SW480 (cell line): ENCODE data around the gene KCNV2.
"Not testable (repeated sequence)": the region's sequence is repeated elsewhere in the genome, so short reads cannot be mapped to it uniquely, and the experiment has no call there.

ENCODE experiments used
- DNase-seq: peaks from one replicate; pipeline ENCODE4 v3.0.0-alpha.2; 2016; ENCODE audit warnings: low spot score

KCNV2 gene

DNA sequence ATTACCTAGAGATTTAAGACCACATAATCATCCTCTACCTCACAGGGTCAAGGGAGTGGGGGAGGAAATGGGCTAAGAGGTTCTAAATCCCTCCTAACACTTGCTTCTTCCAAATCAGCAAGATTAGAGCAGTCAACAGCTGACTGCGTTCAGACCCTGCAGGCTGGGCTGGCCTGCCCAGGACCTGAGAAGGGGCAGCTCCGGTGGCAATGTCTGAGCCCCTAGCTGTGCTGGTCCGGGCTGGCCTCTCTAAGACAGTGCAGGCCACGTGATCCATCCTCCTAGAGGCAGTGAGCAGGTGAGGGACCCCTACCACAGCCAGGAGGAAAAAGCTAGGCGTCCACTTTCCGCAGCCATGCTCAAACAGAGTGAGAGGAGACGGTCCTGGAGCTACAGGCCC lies at the start of gene KCNV2:
TSS of gene KCNV2 (plus strand) at position 126 of the 400 bp plus-strand sequence. CDS start at position 356, 230 bp downstream.
- no peak for DNase-seq

DNA sequence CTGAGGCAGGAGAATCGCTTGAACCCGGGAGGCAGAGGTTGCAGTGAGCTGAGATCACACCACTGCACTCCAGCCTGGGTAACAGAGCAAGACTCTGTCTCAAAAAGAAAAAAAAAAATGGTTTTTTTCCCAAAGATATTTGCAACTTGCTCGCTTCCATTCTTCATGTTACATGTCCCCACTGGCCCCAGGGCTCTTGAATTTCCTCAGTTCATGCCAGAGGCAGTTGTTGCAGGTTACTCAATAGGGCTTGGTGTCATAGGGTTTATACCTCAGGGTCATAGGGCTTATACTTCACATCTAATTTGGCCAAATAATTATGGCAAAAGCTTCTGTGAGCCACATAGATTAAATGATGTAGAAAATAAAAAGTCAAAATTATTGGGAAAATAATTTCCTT lies 44.1 kb upstream of the KCNV2 start:
- DNase-seq: no peak

DNA sequence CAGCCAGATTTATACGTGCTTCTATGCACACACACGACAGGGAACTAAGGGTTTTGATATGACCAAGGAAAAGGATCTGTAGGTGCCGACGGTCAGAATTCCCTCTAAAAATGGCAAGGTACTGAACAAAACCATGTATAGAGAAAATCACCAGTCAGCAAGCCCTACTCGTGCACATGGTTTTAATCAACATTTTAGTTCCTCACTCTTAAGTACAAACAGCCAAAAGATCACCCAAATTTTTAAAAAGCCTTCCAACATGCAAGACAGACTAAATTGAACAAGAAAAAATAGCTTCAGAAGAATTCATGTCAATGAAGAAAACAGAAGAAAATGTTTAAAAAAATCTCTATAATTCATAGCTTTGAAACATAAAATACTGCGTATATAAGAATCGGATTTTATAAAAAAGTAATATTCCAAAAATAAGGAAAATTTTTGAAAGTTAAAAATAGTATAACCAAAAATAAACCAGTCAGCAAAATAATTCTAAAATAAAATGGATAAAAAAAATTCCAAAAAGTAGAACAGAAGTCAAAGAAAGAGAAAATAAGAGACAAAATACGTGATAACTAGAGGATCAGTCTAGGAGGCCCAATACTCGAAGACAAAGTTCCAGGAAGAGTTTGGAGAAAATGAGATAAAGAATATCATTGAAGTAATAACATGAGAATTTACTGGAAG lies 43.0 kb upstream of the KCNV2 start:
- no peak for DNase-seq

DNA sequence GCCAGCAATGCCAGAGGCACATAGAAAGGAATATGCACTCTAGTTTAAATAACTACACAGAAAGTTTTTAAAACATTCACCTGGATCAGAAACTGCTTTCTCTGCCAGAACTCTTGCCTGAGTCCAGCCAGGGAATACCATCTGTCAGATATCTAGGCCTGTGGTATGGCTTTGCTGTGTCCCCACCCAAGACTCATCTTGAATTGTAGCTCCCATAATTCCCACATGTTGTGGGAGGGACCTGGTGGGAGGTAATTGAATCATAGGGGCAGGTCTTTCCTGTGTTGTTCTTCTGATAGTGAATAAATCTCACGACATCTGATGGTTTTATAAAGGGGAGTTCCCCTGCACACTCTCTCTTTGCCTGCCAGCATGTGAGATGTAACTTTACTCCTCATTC lies 41.5 kb upstream of the KCNV2 start:
- no peak for DNase-seq

DNA sequence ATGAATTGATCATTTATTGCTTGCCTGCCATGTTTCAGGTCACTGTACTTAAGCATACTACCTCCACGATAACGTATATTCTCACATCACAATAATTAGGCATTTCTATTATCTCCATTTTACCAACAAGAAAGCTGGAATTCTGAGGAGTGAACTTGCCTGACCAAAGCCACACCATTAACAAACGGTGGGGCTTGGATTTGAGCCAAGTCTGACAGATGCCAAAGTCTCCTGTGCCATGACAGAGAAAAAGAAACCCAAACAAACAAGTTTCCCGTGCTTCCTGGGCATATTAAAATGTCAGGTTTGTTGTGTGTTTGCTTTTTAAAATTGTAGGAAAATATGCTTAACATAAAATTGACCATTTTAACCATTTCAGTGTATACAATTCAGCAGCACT lies 40.8 kb upstream of the KCNV2 start:
- DNase-seq: no peak

DNA sequence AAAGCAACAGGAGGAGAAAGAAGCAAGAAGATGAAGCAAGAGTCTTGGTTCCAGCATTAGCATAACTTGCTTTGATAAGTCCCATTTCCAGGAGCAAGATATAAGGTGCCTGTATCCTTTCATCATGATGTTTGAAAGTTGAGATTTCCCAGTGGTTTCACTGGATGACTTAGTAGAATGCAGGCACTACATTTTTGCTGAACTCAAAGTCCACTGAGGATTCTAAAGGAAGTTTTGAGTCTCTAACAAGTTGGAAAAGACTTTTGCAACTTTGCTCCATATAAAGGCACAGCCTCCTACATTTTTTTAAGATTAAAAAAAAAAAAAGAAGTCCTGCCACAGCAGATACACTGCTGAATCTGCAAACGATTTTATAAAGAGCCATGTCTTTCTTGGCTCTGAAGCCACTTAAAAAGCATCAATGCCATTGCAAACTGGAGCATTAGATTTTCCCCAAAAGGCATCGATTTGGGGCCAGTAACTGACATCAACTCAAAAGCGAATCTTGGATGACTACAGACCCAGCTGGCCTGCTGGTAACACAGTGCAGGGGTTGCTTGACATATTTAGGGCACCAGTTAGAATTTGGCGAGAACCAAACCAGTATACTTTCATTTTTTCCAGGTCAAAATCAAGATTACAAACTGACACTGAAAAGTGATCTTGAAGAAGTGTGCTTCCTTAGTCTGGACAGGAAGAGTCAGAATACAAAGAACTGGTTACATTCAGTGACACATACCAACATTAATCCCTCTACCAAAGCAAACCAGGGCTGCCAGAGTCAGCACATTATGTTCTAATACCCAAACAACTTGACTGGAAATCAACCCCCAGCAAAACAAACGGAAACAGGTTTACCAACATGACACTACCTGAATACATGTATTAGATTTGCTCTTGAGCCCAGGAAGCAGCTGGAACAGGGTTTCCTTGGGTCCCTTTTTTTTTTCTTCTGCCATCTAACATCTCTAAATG lies 39.1 kb upstream of the KCNV2 start:
- DNase-seq: no peak

DNA sequence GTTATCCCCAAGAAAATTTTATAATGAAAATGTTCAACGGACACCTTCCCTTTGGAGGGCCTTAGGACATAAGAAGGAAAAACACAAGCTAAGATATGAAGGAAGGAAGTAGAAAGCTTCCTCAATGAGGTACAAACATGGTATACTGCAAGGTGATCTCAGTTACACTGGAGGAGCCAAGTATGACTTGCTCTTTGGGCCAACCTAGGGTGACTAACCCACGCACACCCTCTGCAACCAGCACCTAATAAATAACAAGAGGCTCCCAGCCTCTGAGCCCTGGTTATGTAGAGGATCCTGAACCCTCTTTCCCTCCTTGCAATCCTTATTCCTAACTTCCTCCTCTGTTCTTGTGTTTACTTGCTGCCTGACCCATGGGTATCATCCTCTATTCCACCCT lies 38.3 kb upstream of the KCNV2 start:
- no peak for DNase-seq

DNA sequence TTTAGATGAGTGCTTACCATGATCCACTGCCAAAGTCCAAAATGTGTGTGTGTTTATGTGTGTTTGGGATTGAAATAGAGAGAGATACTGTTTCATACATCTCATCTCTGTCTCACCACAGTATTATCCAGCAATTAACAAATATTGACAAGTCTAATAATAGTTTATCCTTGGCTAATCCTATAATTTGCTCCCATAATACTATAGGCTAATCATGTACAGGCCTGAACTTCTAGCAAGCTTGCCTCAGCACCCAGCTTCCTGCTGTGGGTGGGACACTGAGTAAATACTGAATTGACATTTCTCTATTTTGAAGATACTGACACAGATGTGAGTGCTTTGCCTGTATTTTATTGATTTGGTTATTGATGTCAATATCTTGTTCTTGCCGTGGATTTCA lies 35.3 kb upstream of the KCNV2 start:
- DNase-seq: no peak

DNA sequence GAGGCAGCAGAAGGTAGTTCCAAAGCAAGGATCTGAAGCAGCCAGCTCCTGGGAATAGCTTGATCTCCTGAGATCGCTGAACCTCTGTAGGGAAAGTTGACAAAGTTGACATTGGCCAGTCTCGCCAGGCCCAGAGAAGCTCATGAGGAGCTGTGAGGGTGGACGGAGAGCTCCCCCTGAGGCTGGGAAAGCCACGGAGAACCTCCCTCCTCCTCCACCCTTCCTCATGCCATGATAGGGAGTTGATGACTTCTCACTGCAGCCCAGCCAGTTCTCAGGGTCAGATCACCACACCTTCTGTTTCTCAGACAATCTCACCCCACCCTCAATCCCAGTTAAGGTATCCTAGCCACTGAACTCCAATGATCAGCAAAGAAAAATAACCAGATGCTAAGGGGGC lies 30.4 kb upstream of the KCNV2 start:
- no peak for DNase-seq

DNA sequence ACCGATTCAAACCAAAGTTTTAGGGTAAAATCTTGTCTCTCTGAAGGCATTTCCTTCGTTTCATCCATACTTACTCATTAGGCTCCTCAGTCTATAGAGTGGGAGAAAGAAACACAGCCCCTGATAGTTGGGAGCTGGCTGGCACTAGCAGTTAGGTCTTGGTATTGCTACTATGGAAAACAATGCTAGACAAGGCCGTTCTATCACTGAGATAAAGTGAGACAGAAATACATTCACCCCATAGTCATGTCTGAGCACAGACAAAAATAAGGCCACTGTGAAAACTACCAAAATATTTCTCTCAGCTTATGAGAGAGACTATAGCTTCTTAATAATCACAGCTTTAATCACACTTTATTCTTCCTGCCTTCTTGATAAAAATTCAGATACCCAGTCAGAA lies 28.7 kb upstream of the KCNV2 start:
- no peak for DNase-seq

DNA sequence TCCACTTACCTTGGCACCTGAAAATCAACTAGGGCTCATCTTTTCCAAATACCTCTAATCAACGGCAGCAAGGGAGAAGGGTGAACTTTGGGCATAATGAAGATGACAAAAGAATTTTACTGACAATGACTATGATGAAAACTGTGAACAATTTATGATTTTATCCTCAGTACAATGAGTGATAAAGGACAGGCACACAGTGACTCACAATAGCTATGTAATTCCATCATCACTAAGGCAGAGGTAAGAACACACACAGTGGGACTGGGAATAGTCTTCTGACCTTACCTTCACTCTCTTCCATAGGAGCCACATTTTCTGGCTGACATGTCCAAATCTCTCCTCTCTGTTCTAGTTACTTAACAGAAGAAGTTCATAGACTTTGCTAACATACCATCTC lies 26.1 kb upstream of the KCNV2 start:
- DNase-seq: no peak

DNA sequence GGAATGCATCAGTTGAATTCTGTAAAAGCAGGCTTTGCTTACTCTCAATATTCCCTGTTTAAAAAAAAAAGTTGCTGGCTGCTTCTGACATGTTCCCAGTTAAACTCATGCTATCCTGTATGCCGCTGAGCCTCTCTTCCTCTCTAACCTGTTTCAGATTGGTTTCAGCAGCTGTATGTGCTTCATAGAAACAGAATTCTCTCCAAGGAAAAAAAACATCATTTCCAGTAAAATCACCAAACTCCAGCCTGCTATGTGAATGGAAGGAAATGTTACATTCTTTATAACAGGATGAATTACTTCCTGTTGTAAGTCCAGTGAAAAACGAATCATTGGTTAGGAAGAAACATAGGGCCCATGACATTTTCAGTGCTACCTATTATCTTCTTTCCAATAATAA lies 25.7 kb upstream of the KCNV2 start:
- DNase-seq: no peak

DNA sequence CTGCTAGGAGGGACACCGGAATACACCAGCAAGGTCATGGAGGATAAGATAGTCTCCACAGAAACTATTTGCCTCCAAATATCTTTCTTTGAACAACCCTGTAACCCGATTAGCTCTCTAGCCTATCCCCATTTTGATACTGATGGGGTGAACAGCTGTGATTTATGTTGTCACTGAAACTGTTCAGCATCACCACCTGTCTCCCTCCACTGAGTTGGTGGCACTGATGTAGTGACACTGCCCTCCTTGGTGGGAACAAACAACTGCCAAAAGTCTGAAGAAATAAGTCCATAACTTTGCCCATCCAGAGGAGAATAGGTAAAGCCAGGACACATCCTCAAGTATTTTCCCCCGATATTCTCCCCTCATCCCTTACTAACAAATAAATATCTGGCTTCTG lies 24.3 kb upstream of the KCNV2 start:
- no peak for DNase-seq

DNA sequence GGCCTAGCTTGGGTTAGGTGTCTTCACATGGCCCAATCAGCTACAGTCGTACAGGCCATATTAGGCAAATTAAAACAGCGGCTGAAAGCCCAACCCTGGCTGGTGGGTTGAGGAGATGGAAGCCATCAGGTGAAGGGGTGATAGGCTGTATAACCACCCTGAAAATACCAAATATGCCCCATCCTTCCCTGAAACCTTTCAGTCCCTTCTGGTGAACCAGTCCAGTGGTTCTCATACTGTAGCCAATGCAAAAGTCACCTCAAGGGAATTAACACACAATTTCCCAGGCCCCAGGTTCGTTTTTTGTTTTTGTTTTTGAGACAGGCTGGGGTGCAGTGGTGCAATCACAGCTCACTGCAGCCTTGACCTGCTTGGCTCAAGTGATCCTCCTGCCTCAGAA lies 19.8 kb upstream of the KCNV2 start:
- no peak for DNase-seq

DNA sequence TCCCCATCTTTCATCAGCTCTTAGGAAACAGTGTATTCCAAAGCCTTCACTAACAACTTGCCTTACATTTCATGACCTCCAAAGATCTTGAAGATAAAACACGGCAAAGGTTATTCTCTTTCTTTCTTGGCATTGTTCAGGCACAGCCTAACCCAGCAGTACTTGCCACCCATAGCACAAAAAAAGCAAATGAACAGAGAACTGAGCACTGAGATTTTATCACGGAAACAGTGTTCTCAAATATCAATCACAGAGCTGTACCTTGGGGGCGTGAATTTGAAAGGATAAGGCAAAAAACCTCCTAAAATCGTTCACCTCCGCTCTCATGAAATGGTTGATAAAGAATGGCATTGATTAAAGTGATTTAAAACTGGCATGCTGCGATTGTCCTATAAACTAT lies 16.9 kb upstream of the KCNV2 start:
- DNase-seq: no peak

DNA sequence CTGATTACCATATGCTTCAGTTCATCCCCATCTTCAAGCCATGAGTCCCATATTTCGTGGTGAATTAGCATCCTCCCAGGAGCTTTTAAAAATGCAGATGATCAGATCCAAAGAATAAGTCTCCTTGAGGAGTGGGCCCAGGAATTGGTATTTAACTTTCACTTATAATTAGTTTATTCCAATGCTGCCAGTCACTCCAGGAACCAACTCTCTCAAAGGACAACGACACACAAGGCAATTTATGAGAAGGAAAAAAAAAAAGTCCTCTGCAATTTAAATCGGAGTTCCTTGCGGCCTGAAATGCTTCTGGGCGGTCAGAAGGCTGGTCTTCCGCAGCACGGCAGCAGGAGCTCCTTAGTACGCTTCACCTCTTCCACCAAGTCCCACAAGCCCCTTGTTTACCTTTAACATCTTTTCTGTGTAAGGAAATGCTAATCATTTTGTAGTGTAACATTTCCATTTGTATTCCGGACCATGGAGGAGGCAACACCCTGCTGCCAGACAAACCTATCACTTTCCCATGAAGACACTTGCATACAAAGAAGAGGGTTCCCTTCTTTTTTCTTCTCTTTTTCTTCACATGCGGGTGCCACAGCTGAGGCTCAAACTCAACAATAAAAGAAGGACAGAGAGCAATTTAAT lies 16.3 kb upstream of the KCNV2 start:
- no peak for DNase-seq

DNA sequence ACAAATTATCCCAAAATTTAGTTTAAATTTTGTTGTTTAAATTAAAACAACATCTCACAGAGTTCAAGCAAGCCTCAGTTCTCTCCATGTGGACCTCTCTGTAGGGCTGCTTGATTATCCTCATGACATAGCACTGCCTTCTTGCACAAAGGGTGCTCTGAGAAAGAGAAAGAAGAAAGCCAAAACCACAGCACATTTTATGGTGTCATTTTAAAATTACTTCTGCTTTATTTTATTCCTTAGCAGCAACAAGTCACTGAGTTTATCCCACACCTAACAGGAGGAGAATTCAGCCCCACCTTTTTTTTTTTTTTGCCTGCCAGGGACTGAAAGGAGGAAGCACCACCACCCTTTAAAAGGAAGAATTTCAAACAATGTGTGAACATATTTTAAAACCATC lies 12.8 kb upstream of the KCNV2 start:
- DNase-seq: no peak

DNA sequence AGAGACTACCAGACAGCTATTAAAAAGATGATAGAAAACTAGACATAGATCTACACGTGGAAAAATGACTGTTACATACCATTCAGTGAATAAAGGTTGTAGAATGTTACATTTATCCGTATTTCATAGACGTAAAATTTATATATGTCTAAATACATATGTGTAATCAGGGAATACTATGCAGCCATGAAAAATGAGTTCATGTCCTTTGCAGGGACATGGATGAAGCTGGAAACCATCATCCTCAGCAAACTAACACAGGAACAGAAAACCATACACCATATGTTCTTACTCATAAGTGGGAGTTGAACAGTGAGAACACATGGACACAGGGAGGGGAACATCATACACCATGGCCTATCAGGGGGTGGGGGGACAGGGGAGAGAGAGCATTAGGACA lies 10.1 kb upstream of the KCNV2 start:
- not testable (repeated sequence) for DNase-seq

DNA sequence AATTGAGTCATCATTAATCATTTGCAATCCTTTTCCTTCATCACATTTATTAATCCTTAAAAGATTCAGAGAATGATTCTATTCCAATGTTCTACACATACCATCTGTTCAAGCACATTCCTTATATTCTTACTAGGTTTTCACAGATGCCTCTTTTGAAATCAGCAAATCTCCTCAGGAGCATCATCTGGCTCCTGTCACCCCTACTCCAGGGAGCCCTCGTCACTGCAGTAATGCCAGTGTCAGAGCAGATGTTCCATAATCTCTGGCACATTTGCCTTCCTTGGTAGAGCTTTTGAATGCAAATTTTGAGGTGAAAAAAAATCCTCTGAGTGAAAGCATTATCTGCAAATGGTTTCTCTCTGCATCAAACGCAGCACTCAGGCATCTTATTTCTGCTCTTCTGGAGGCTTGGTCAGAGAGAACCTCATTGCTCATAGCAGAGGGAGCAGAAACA lies 7.6 kb upstream of the KCNV2 start:
- DNase-seq: no peak

DNA sequence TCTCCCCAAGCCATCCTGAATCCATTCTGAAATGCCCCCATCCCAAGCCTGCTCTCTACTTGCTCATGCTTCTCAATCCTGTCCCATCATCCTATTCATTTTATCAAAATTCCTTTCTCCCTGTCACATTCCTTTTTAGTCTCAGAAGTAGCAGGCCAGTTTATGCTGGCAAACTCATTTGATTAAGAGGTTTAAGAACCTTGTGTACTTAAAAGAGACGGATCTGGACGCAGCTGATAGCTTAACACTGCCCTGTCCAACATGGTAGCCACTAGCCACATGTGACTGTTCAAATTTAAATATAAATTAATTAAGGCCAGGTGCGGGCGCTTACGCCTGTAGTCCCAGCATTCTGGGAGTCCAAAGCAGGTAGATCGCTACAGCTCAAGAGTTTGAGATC lies 5.6 kb upstream of the KCNV2 start:
- no peak for DNase-seq

DNA sequence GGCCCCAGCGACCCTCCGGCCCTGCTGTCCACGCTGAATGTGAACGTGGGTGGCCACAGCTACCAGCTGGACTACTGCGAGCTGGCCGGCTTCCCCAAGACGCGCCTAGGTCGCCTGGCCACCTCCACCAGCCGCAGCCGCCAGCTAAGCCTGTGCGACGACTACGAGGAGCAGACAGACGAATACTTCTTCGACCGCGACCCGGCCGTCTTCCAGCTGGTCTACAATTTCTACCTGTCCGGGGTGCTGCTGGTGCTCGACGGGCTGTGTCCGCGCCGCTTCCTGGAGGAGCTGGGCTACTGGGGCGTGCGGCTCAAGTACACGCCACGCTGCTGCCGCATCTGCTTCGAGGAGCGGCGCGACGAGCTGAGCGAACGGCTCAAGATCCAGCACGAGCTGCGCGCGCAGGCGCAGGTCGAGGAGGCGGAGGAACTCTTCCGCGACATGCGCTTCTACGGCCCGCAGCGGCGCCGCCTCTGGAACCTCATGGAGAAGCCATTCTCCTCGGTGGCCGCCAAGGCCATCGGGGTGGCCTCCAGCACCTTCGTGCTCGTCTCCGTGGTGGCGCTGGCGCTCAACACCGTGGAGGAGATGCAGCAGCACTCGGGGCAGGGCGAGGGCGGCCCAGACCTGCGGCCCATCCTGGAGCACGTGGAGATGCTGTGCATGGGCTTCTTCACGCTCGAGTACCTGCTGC lies 839 bp downstream of the KCNV2 start:
- DNase-seq: no peak

DNA sequence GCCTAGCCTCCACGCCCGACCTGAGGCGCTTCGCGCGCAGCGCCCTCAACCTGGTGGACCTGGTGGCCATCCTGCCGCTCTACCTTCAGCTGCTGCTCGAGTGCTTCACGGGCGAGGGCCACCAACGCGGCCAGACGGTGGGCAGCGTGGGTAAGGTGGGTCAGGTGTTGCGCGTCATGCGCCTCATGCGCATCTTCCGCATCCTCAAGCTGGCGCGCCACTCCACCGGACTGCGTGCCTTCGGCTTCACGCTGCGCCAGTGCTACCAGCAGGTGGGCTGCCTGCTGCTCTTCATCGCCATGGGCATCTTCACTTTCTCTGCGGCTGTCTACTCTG lies 1.4 kb downstream of the KCNV2 start:
- DNase-seq: no peak
